GM12878 (cell line): ENCODE results near the gene TROAP. TPM values are rescaled to one million over a fixed set of nuclear protein-coding genes. Genes with fewer than 3 reads are reported as not detected.
"Not testable (repeated sequence)": the region's sequence is repeated elsewhere in the genome, so short reads cannot be mapped to it uniquely, and the experiment has no call there.

Source experiments
- ATAC-seq: fragments of 200-7000 bp; cut with Tn5 transposase; 3 replicates; pipeline ENCODE4 v1.9.1; 2020; ENCODE audit warnings: mild to moderate bottlenecking, moderate library complexity
- BruUV-seq: library from RNA; stranded (reverse); fragments of 400-500 nt; replicated peaks from 2 replicates; lab custom pipeline; 2021; lab: Mats Ljungman, UMichigan
- CTCF ChIA-PET: fragments of 300-600 bp; sonication (Branson Sonifier 250); formaldehyde crosslinking; extraction: SDS; loops from one replicate; lab custom pipeline; 2021; ENCODE audit warnings: inconsistent platforms; lab: Yijun Ruan, JAX
- POLR2A ChIA-PET: fragments of 350-600 bp; formaldehyde crosslinking; extraction: SDS; loops from one replicate; lab custom pipeline; 2021; ENCODE audit warnings: inconsistent platforms; lab: Charles Lee
- RAD21 ChIA-PET: fragments of 300-600 bp; sonication (Branson Sonifier 250); formaldehyde crosslinking; loops from one replicate; lab custom pipeline; 2023; ENCODE audit warnings: antibody characterized with exemption; ENCODE audit not compliant: unreplicated experiment; lab: Charles Lee
- SMC1A ChIA-PET: fragments of 300-600 bp; sonication (Branson Sonifier 250); formaldehyde crosslinking; loops from one replicate; lab custom pipeline; 2023; ENCODE audit not compliant: unreplicated experiment, uncharacterized antibody; lab: Charles Lee
- DNase-seq: peaks from one replicate; pipeline ENCODE4 v3.0.0-alpha.2; 2011; ENCODE audit warnings: low read depth, low spot score
- FAIRE-seq: peaks from 3 replicates; lab custom pipeline; 2011; peaks lifted over from hg19 to GRCh38; lab: Jason Lieb, UNC
- H2AFZ ChIP-seq: 2 replicates; pipeline ENCODE4 v1.6.0; 2011; ENCODE audit warnings: low read depth, low read length, control low read depth; ENCODE audit not compliant: control insufficient read depth
- H3K27ac ChIP-seq: 2 replicates; pipeline ENCODE4 v1.5.1; 2011; ENCODE audit warnings: control low read depth; ENCODE audit not compliant: control insufficient read depth, insufficient read depth
- H3K27me3 ChIP-seq, 2 experiments: replicated peaks in 1 of 2; 2 replicates each; pipeline versions ENCODE4 v1.6.0 to v1.6.1; 2011; ENCODE audit warnings: low read length in 1 of 2; ENCODE audit not compliant: control insufficient read depth in 2 of 2, insufficient read depth in 2 of 2
- H3K36me3 ChIP-seq, 2 experiments: 2 replicates each; pipeline ENCODE4 v1.5.1; 2011; ENCODE audit warnings: low read length in 1 of 2; ENCODE audit not compliant: control insufficient read depth in 2 of 2, insufficient read depth in 2 of 2
- H3K4me1 ChIP-seq: 2 replicates; pipeline ENCODE4 v1.6.1; 2011; ENCODE audit warnings: mild to moderate bottlenecking, low read length, moderate library complexity, mixed read lengths; ENCODE audit not compliant: control insufficient read depth, insufficient read depth
- H3K4me2 ChIP-seq: 2 replicates; pipeline ENCODE4 v1.6.0; 2011; ENCODE audit warnings: control low read depth; ENCODE audit not compliant: control insufficient read depth, insufficient read depth
- H3K4me3 ChIP-seq: fragments of 200-600 bp; sonication (generic); 2 replicates; pipeline ENCODE4 v1.5.1; 2016
- H3K79me2 ChIP-seq: 2 replicates; pipeline ENCODE4 v1.6.0; 2011; ENCODE audit warnings: low read length; ENCODE audit not compliant: control insufficient read depth, insufficient read depth
- H3K9ac ChIP-seq: 2 replicates; pipeline ENCODE4 v1.8.0; 2011; ENCODE audit warnings: low read length, control low read depth, mixed read lengths; ENCODE audit not compliant: control insufficient read depth, insufficient read depth
- H3K9me3 ChIP-seq: replicated peaks from 3 replicates; pipeline ENCODE4 v1.5.1; 2011; ENCODE audit warnings: mild to moderate bottlenecking, low read length; ENCODE audit not compliant: control insufficient read depth, insufficient read depth
- H4K20me1 ChIP-seq: 2 replicates; pipeline ENCODE4 v1.6.0; 2011; ENCODE audit not compliant: control insufficient read depth, insufficient read depth
- CEBPB ChIP-seq, 2 experiments: fragments of 150-350 bp in 1 of 2; IDR thresholded peaks; 2 replicates each; pipeline ENCODE4 v1.6.1; 2012 to 2014; ENCODE audit warnings: low read depth in 2 of 2, low read length in 2 of 2, borderline replicate concordance in 1 of 2, inconsistent platforms in 1 of 2
- CREB1 ChIP-seq: IDR thresholded peaks from 2 replicates; pipeline ENCODE4 v1.6.1; 2012; ENCODE audit warnings: low read depth, mild to moderate bottlenecking, inconsistent platforms
- GABPA ChIP-seq: IDR thresholded peaks from 2 replicates; pipeline ENCODE4 v1.6.1; 2014; ENCODE audit warnings: antibody characterized with exemption, low read depth, mild to moderate bottlenecking, inconsistent platforms
- IKZF2 ChIP-seq, 2 experiments: fragments of 450-650 bp; IDR thresholded peaks; 2 replicates each; pipeline ENCODE4 v1.6.1; 2017; ENCODE audit warnings: mild to moderate bottlenecking in 2 of 2, moderate library complexity in 2 of 2
- POLR2A ChIP-seq: IDR thresholded peaks from 2 replicates; pipeline ENCODE4 v1.6.1; 2011; ENCODE audit warnings: low read depth, mild to moderate bottlenecking, low read length
- RELA ChIP-seq: fragments of 450-650 bp; IDR thresholded peaks from 2 replicates; pipeline ENCODE4 v1.8.0; 2014; ENCODE audit warnings: borderline replicate concordance; ENCODE audit not compliant: partially characterized antibody
- WGBS: methylation state at CpG from one replicate; pipeline ENCODE4 v1.1.6; 2016; ENCODE audit warnings: low lambda C conversion rate; ENCODE audit not compliant: insufficient replicate concordance, insufficient coverage; ENCODE audit errors: missing lambda C conversion rate; 5-methylcytosine and 5-hydroxymethylcytosine counted together
- in situ Hi-C: fragments of 300-500 bp; cut with MboI; formaldehyde crosslinking; loops from 9 replicates; pipeline ENCODE4 v1.14.3; 2018; ENCODE audit warnings: mixed read lengths
- intact Hi-C: fragments of 100-400 bp; cut with micrococcal nuclease; formaldehyde crosslinking; loops from one replicate; pipeline ENCODE4 v1.14.2; 2022; ENCODE audit not compliant: unreplicated experiment
- polyA plus RNA-seq, 11 experiments: library from polyadenylated mRNA; depleted of rRNA in 4 of 11; unstranded in 6 of 11; stranded (reverse) in 5 of 11; fragments of >200 nt; fragmentation: Nextera tagmentation in 4 of 11; fragmentation: Illumina TruSeq in 1 of 11; extraction: Ambion mirVana in 4 of 11; extraction: Trizol in 1 of 11; gene quantifications; 1 replicate in 1 of 11; 2 replicates in 10 of 11; pipeline versions ENCODE4 v1.2.1 to v1.2.3, GENCODE V29; 2011 to 2016; ENCODE audit warnings: inconsistent platforms in 2 of 11, missing spikeins in 2 of 11, low read depth in 1 of 11
- total RNA-seq, 4 experiments: library from RNA; depleted of rRNA in 3 of 4; stranded (reverse); fragments of >200 nt in 3 of 4; fragmentation: Illumina TruSeq in 1 of 4; extraction: Trizol in 1 of 4; gene quantifications; 2 replicates each; pipeline versions ENCODE4 v1.2.1 to v1.2.3, GENCODE V29; 2013 to 2021
- TF ChIP-seq, protein P1 (sequence below): fragments of 150-350 bp; IDR thresholded peaks from 2 replicates; pipeline ENCODE4 v1.6.1; 2016; ENCODE audit warnings: low read depth, low read length

Gene TROAP
- total and polyA plus RNA-seq, 10 of the 15 experiments (the other 5 are each of a cell fraction or from before 2014, with no cell fraction given): 26.8 to 93.7 (median 52.6) TPM

DNA sequence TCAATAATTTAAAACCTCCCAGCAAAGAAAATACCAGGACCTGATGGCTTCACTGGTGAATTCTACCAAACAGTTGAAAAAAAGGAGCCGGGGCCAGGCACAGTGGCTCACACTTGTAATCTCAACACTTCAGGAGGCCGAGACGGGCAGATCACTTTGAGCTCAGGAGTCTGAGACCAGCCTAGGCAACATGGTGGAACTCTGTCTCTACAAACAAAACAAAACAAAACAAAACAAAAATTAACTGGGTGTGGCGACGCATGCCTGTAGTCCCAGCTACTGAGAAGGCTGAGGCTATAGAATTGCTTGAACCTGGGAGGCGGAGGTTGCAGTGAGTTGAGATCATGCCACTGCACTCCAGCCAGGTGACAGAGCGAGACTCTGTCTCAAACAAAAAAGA is 13.7 kb upstream of the TROAP start (continued):
- no peak for TF ChIP-seq CREB1
- TF ChIP-seq IKZF2 (IDR thresholded peaks at IDR 0.05): no peak
- TF ChIP-seq GABPA: no peak
- no peak for TF ChIP-seq CEBPB (IDR thresholded peaks at IDR 0.05; ENCODE audit: borderline replicate concordance in 1 of 2, low read depth in 2 of 2, low read length in 2 of 2)
- TF ChIP-seq POLR2A: no peak
- no peak for TF ChIP-seq RELA
- TF ChIP-seq, protein P1, sequence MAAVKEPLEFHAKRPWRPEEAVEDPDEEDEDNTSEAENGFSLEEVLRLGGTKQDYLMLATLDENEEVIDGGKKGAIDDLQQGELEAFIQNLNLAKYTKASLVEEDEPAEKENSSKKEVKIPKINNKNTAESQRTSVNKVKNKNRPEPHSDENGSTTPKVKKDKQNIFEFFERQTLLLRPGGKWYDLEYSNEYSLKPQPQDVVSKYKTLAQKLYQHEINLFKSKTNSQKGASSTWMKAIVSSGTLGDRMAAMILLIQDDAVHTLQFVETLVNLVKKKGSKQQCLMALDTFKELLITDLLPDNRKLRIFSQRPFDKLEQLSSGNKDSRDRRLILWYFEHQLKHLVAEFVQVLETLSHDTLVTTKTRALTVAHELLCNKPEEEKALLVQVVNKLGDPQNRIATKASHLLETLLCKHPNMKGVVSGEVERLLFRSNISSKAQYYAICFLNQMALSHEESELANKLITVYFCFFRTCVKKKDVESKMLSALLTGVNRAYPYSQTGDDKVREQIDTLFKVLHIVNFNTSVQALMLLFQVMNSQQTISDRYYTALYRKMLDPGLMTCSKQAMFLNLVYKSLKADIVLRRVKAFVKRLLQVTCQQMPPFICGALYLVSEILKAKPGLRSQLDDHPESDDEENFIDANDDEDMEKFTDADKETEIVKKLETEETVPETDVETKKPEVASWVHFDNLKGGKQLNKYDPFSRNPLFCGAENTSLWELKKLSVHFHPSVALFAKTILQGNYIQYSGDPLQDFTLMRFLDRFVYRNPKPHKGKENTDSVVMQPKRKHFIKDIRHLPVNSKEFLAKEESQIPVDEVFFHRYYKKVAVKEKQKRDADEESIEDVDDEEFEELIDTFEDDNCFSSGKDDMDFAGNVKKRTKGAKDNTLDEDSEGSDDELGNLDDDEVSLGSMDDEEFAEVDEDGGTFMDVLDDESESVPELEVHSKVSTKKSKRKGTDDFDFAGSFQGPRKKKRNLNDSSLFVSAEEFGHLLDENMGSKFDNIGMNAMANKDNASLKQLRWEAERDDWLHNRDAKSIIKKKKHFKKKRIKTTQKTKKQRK: no peak
- TF ChIP-seq, all 136 proteins: peak for 0

DNA sequence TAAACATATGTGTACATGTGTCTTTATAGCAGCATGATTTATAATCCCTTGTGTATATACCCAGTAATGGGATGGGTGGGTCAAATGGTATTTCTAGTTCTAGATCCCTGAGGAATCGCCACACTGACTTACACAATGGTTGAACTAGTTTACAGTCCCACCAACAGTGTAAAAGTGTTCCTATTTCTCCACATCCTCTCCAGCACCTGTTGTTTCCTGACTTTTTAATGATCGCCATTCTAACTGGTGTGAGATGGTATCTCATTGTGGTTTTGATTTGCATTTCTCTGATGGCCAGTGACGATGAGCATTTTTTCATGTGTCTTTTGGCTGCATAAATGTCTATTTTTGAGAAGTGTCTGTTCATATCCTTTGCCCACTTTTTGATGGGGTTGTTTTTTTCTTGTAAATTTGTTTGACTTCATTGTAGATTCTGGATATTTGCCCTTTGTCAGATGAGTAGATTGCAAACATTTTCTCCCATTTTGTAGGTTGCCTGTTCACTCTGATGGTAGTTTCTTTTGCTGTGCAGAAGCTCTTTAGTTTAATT is 12.5 kb upstream of the TROAP start:
- H2AFZ ChIP-seq, CTCF ChIA-PET, H3K79me2 ChIP-seq, H3K4me2 ChIP-seq, H3K27ac ChIP-seq, H3K36me3 ChIP-seq, ATAC-seq, intact Hi-C loops, H3K9ac ChIP-seq, H4K20me1 ChIP-seq, H3K27me3 ChIP-seq, RAD21 ChIA-PET, BruUV-seq, FAIRE-seq, H3K9me3 ChIP-seq, H3K4me3 ChIP-seq, H3K4me1 ChIP-seq, SMC1A ChIA-PET, in situ Hi-C loops, DNase-seq: not testable (repeated sequence)
- WGBS: 18% methylated on average over 2 of the region's 3 CpGs
- POLR2A ChIA-PET: interaction anchor here (0.6 kb wide), 1 partner anchor 47 kb away, joined by 3 read pairs; no protein-coding TSS in a partner anchor
